GM21526 (cell line): ENCODE results near the gene LPP.

ENCODE experiments used
- ATAC-seq: cut with Tn5 transposase; IDR thresholded peaks from one replicate; pipeline ENCODE4 v1.9.1; 2021; ENCODE audit warnings: moderate library complexity; ENCODE audit not compliant: unreplicated experiment, low FRiP score

The LPP gene

DNA sequence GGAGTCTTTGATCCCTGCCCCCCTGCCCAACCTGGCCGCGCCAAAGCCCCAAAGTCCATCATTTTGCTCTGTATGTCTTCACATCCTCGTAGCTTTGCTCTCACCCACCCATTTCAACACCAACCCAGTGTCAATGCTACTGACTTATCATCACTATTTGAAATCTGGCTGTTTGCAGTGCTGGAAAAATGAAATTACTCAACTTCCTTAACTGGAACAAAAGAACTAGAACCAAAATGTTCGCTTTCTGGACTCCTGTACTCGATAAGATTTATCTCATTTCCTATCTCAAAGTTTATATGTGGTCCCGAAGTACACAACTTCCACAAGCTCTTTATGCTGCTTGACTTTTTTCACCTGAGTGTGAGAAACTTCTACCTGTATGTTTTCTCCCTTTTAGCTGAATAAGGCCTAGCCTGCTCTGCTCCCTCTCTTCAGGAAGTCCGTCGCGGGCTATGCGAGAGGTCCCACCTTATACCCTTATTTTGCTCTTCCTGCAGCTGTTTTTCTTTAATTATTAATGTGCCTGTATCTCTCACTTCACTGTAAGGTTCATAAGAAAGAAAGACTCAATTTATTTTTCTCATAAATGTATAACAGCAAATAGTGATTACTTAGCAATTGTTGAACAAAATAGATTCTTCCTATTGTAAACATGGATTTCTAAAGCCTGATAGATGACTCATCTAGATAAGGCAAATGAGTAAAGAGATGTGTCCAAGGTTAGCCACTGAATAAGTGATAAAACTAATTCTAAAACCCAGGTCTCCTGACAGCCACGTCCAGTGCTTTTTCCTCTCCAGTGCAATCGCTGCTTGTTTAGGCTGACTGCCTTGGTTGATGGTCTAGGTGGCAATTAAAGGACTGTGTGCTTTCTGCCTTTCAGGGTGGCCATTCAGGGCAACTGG, 553.7 kb downstream of the LPP start:
- ATAC-seq: no peak

DNA sequence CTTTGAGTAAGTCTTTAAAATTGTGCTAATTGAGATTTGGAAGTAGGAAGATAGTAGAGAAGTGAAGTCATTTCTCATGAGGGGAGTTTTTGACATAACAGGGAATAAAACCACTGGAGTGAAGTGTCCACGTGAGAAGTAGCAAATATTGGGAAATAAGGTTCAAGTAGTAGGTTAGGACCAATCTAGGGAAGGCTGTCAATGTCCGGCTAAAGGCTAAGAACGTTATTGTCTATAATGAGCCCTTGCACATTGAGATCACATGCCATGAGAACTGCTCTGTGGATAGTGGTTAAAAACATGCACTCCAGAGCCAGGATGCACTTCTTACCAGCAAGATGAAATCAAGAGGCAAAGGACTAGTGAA, 557.9 kb downstream of the LPP start:
- no peak for ATAC-seq

DNA sequence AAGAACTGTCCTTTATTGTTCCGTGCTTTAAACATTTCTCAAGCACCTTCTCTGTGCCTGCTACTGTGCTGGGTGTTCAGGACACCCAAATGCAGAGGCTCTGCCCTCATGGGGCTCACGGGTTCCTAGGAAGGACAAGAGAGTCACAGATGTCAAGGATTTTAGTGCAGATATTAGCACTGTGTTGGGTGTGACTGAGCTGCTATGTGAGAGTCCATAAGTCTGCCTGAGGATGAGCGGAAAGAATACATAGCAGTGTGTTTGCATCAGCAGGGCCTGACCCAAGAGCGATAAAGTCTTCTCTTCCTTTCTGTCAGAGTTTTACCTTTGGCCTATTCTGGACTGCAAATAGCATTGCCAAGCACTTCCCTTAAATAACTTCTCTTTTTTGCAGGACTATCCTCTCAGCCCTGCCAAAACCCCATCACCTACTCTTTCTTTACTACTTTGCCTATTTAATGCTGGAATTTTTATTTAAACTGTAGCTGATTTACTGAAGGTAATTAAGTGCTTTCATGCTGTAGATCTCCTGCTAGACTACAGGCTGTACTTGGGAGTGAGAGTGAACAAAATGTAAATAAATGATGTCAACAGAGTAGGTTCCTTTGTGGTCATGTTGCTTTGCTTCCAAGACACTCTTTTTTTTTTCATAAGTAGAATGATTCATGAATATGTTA, 558.4 kb downstream of the LPP start:
- no peak for ATAC-seq

DNA sequence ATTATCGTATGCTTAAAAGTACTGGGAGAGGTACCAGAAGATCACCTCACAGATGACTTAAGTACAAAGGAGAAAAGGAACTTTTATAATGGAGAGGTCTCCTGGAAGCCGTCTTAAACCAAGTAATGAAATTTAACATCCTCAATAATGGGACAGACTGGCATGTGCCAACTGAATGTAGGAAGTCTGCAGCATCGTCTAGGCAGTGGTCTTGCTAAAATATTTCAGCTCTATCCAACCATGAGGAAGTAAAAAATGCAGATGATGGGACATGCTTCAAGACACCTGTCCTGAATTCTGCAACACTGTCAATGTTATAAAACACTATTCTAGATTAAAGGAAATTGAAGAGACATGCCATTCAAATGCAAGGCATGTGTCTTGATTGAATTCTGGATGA, 559.0 kb downstream of the LPP start:
- no peak for ATAC-seq

- no peak for ATAC-seq
Observed at GRCh38 chr3:188719545-188719944, 565.6 kb downstream of the LPP start.

- no peak for ATAC-seq
Observed at GRCh38 chr3:188720215-188720614, 566.3 kb downstream of the LPP start.

DNA sequence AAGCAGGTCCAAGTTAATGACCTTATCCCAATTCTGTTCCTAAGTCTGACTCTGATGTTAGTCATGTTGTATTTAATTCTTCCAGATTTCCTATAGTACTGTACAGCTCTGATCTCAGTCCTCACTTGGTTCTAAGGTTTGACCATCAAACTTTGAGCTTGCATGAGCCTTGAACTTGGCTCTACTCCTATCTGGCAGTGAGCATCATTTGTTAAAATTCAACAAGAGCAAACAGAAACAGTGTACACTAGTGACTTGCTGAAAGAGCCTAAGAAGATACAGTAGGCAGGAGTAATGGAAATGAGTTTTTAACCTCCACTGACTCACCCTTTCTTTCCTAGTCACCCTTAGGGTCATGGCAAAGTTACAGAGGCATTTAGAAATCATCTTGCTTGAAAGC, 566.7 kb downstream of the LPP start:
- ATAC-seq: no peak

GRCh38 chr3:188721312-188721711, 567.4 kb downstream of the LPP start:
- no peak for ATAC-seq

- ATAC-seq: no peak
Observed at GRCh38 chr3:188721990-188722389, 568.0 kb downstream of the LPP start.

DNA sequence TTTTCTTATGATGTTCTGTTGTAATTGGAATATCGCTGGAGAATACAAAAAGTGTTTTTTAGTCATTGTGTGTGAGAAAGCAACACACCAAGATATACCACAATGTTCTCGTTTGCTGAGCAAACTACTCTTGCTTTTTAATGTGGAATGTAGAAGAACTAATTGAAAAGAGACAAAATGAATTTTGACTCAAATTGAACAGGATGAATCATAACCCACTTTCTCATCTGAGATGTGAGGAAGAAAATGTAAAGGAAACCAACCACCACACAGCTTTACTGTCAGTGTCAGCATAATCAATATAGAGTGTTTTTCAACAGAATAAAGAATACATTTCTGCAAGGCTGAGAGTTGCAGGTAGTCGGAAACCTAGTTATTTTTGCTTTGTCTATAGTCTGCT, 569.0 kb downstream of the LPP start:
- ATAC-seq: no peak

DNA sequence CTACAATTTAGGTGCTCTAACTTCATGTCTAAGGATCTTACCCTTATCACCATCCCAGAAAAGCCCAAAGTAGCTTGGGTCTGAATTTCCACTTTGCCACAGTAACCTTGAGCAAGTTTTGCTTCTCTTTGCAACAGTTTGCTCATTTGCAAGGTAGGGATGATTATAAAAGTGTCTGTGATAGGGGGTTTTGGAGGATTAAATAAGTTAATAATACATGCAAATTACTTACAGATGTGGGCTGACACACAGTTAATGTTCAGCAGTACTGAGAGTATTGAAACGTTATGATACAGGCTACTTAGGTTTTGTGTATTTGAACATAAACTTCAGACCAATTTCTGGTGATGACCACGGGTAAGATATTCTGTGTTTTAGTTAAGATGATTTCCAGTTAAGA, 573.1 kb downstream of the LPP start:
- no peak for ATAC-seq

GRCh38 chr3:188728371-188728896, 574.5 kb downstream of the LPP start:
- no peak for ATAC-seq

GRCh38 chr3:188729422-188729821, 575.5 kb downstream of the LPP start:
- no peak for ATAC-seq

- ATAC-seq: no peak
Observed at GRCh38 chr3:188734395-188734794, 580.4 kb downstream of the LPP start.

DNA sequence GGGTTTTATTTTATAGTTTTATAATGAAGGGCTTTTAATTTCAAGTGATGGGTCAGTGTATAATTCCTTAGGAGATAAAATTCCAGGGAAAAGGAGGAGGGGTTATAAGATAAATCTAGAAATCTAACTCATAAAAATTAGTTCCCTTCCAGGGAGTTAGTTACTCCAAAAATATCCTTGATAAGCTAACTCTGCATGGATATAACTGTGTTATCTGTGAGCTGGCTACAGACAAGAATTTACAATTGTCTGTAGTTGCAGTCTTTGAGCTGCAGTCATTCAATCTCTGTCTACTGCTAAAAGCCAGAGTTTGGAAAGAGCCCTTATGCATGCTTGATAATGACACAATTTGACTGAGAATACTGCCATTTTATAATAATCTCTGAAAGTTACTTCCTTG, 585.6 kb downstream of the LPP start:
- no peak for ATAC-seq

DNA sequence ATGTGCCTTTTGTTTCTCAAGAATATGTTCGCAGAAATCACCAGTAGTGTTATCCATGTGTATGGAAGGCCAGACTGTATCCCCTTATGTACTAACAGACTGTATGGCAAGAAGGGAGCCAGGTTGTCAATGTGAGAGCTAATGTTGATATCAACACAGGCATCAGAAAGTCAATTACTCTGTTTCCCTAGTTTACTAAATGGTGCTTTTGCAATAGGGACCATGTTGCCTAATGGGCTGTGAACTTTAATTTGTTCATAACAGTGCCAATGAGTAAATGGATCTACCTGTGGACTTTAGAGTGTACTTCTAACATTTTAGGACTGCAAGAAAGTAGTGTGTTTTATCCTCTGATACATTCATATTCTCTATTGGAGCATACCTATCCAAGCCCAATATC, 586.1 kb downstream of the LPP start:
- ATAC-seq: no peak

GRCh38 chr3:188742755-188743550, 589.0 kb downstream of the LPP start:
- ATAC-seq: no peak

DNA sequence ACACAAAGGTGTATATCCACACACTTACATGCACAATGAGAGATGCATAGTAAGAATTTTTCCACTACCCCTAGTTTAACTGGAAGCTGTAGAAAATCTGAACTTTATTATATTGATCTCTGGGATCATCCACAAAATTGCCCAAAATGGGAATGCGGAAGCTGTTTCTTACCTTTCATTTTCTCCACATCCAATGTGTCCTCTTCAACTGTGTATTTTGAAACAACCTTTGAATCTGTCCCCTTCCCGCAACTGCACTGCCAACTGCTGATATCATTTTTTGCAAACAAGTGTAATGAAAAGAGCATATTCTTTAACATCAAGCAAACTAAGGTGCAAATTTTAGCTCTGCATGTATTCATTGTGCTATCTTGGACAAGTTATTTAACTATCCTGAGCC, 590.2 kb downstream of the LPP start:
- ATAC-seq: no peak

- no peak for ATAC-seq
Observed at GRCh38 chr3:188745031-188745430, 591.1 kb downstream of the LPP start.

- no peak for ATAC-seq
Observed at GRCh38 chr3:188746291-188746783, 592.4 kb downstream of the LPP start.

DNA sequence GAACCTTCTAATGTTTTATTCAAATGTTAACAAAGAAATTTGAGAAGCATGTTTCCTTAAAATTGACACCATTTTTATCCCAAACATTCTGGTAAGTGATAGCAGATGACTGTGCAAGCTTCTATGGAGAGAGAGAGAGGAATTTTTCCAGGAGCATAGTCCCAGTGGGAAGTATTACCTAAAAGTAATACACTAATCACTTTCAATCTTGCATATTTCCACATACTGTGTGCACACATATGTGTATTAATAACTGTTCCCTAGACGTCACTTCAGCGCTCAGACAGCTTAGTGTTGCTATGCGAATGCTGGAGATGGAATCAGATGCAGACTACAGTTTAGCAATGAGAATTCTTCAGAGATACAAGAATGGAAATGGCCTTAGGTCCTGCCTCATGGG, 593.5 kb downstream of the LPP start:
- ATAC-seq: no peak
